ENCODE data around the gene ELOVL3.

- TF ChIP-seq CTCF (IDR thresholded peaks at IDR 0.05) (no peak), POLR2A (IDR thresholded peaks at IDR 0.05) (no peak)
These were observed 34.1 kb upstream of the ELOVL3 start for GRCh38 chr10:102191956-102192355.
